Mesenteric fat pad (tissue), 1 donor: ENCODE results near the gene MUC7. TPM values are rescaled to one million over a fixed set of nuclear protein-coding genes. Genes with fewer than 3 reads are reported as not detected.

Experiments used
- total RNA-seq: library from RNA; stranded (reverse); fragmentation: NEBNext Ultra II Directional; extraction: Animal tissue kit (Norgen Biotek cat#: 25700); gene quantifications from one replicate; pipeline ENCODE4 v1.2.1, GENCODE V29; 2021
- donor health status: DM: yes; HTN: yes; CAD: no.

MUC7 gene
- total RNA-seq, 1 donor from 2014 or later: not detected

Other genes starting within 250 kb of the MUC7 start
- gene FDCSP, start 246.1 kb upstream of the MUC7 start, total RNA-seq: not detected
- not detected for gene CSN3, start 229.6 kb upstream of the MUC7 start, total RNA-seq
- gene CABS1, start 137.2 kb upstream of the MUC7 start, total RNA-seq: not detected
- gene SMR3A, start 111.4 kb upstream of the MUC7 start, total RNA-seq: not detected
- not detected for gene SMR3B, start 89.1 kb upstream of the MUC7 start, total RNA-seq
- not detected for gene OPRPN, start 74.3 kb upstream of the MUC7 start, total RNA-seq
- not detected for gene AMTN, start 46.4 kb downstream of the MUC7 start, total RNA-seq
- not detected for gene AMBN, start 120.1 kb downstream of the MUC7 start, total RNA-seq
- gene ENAM, start 156.5 kb downstream of the MUC7 start, total RNA-seq: not detected
- 9.4 TPM for gene JCHAIN, start 194.3 kb downstream of the MUC7 start, total RNA-seq
- 26.1 TPM for gene UTP3, start 216.3 kb downstream of the MUC7 start, total RNA-seq
- gene RUFY3, start 249.8 kb downstream of the MUC7 start, total RNA-seq: 54.8 TPM